DOHH2 (cell line): ENCODE measurements around the gene CADPS.

ENCODE experiments used
- EZH2phosphoT487 ChIP-seq: fragments of 200-600 bp; sonication (generic); IDR thresholded peaks from 2 replicates; pipeline ENCODE4 v1.6.1; 2017; ENCODE audit warnings: borderline replicate concordance, mild to moderate bottlenecking, antibody characterized with exemption, low read length, moderate library complexity, mixed read lengths
- TF ChIP-seq, protein P1 (sequence below): fragments of 200-600 bp; sonication (generic); IDR thresholded peaks from one replicate; pipeline ENCODE4 v1.5.1; 2014; ENCODE audit warnings: antibody characterized with exemption, mild to moderate bottlenecking, low read depth, low read length; ENCODE audit not compliant: poor library complexity, severe bottlenecking

DNA sequence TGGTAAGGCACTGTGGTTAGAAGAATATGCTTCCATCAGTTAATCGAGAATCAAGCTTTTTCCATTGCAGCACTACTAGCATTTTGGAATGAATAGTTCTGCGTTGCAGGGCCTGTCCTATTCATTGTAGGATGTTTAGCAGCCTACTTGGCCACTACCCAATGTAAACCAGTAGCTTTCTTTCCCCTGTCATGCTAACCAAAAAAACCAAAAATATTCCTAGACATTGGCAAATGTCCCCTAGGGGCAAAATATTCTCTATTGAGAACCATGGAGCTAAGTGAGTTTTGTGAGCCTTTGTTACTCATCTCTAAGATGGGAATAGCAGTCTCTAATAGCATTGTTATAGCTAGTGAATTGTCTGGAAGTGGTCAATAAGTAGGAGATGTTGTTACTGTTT is 187.2 kb downstream of the CADPS start:
- TF ChIP-seq, protein P1, sequence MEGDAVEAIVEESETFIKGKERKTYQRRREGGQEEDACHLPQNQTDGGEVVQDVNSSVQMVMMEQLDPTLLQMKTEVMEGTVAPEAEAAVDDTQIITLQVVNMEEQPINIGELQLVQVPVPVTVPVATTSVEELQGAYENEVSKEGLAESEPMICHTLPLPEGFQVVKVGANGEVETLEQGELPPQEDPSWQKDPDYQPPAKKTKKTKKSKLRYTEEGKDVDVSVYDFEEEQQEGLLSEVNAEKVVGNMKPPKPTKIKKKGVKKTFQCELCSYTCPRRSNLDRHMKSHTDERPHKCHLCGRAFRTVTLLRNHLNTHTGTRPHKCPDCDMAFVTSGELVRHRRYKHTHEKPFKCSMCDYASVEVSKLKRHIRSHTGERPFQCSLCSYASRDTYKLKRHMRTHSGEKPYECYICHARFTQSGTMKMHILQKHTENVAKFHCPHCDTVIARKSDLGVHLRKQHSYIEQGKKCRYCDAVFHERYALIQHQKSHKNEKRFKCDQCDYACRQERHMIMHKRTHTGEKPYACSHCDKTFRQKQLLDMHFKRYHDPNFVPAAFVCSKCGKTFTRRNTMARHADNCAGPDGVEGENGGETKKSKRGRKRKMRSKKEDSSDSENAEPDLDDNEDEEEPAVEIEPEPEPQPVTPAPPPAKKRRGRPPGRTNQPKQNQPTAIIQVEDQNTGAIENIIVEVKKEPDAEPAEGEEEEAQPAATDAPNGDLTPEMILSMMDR, result no peak
- no peak for TF ChIP-seq EZH2phosphoT487
